Liver (tissue), 3 donors: ENCODE results near the gene BRAT1.

Source experiments
- ATF3 ChIP-seq: IDR thresholded peaks from 2 replicates; pipeline ENCODE4 v1.6.1; 2016; ENCODE audit warnings: antibody characterized with exemption
- CTCF ChIP-seq: fragments of 150-350 bp; IDR thresholded peaks from 2 replicates; pipeline ENCODE4 v1.5.1; 2017; ENCODE audit warnings: improper control_type of control experiment, low read depth, low read length; ENCODE audit not compliant: missing input control
- EGR1 ChIP-seq, 2 donors: IDR thresholded peaks; 2 replicates each; pipeline ENCODE4 v1.6.1; 2016 to 2018; ENCODE audit warnings: antibody characterized with exemption in 2 of 2, low read depth in 2 of 2
- GABPA ChIP-seq, 2 donors: IDR thresholded peaks in 1 of 2; conservative IDR thresholded peaks in 1 of 2; 2 replicates each; pipeline ENCODE4 v1.6.1; 2016; ENCODE audit warnings: antibody characterized with exemption in 2 of 2, mild to moderate bottlenecking in 1 of 2, moderate library complexity in 1 of 2
- JUND ChIP-seq, 2 donors: IDR thresholded peaks; 2 replicates each; pipeline ENCODE4 v1.6.1; 2016; ENCODE audit warnings: antibody characterized with exemption in 2 of 2
- MAX ChIP-seq: IDR thresholded peaks from 2 replicates; pipeline ENCODE4 v1.6.1; 2016; ENCODE audit warnings: antibody characterized with exemption
- RAD21 ChIP-seq, 2 donors: IDR thresholded peaks; 2 replicates each; pipeline ENCODE4 v1.6.1; 2016; ENCODE audit warnings: antibody characterized with exemption in 2 of 2, mild to moderate bottlenecking in 2 of 2
- REST ChIP-seq: IDR thresholded peaks from 2 replicates; pipeline ENCODE4 v1.6.1; 2016; ENCODE audit warnings: antibody characterized with exemption, mild to moderate bottlenecking
- SP1 ChIP-seq: IDR thresholded peaks from 2 replicates; pipeline ENCODE4 v1.6.1; 2018; ENCODE audit warnings: antibody characterized with exemption, mild to moderate bottlenecking
- TAF1 ChIP-seq: conservative IDR thresholded peaks from 2 replicates; pipeline ENCODE4 v1.6.1; 2016; ENCODE audit warnings: antibody characterized with exemption, mild to moderate bottlenecking
- YY1 ChIP-seq: IDR thresholded peaks from 2 replicates; pipeline ENCODE4 v1.6.1; 2016; ENCODE audit warnings: antibody characterized with exemption, mild to moderate bottlenecking
- donor health status: healthy.
- donor health status: healthy.

GRCh38 chr7:2492038-2492437 is 63.3 kb downstream of the BRAT1 start:
- TF ChIP-seq CTCF (no peak), MAX (no peak), EGR1 (IDR thresholded peaks at IDR 0.05; ENCODE audit: low read depth in 2 of 2) (no peak), ATF3 (no peak), SP1 (no peak), TAF1 (no peak), RAD21 (IDR thresholded peaks at IDR 0.05) (no peak), JUND (IDR thresholded peaks at IDR 0.05) (no peak), YY1 (no peak), REST (no peak), GABPA (IDR thresholded peaks at IDR 0.05 in 1 of 2, conservative IDR thresholded peaks at IDR 0.05 in 1 of 2) (no peak)
